HG03460 (cell line): ENCODE results near the gene PKN1.
"Not testable (repeated sequence)": the region's sequence is repeated elsewhere in the genome, so short reads cannot be mapped to it uniquely, and the experiment has no call there.

Experiments
- ATAC-seq: cut with Tn5 transposase; IDR thresholded peaks from one replicate; pipeline ENCODE4 v1.9.1; 2021; ENCODE audit not compliant: unreplicated experiment

Gene PKN1

DNA sequence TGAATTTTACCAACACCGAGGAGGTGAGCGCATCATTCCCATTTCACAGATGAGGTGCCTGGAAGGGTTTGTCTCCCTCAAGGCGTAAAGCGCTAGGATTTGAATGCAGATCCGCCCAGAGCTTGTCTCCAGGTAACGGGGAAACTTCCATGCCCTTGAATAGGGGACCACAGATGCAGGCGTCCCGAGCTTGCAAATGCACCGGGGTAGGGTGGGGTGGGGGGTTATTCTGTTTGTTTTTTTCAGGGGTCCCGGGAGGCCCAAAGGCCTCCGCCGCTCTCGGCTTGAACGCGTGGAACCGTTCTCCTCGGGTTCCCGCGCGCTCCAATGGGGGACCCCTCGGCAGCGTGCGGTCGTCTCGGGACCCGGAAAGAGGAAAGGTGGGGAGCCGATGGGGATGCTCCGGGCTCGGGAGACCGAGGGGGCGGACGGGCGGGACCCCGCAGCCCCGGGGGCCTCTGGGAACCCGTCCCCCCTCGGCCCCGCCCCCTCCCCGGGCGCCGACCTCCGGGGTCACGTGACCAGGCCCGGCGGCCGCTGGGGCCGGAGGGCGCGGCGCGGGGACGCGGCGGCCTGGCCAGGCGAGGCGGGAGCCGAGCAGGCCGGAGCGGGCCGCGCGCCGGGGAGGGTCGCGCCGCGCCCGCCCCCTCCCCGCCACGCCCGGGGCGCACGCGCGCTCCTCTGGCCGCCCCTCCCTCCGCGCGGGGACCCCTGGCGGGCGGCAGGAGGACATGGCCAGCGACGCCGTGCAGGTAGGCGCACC is at the start of gene PKN1:
Gene PKN1 (plus strand): TSS at position 516 of the 763 bp plus-strand sequence. CDS start 216 bp downstream, at position 732.
- ATAC-seq: no peak

DNA sequence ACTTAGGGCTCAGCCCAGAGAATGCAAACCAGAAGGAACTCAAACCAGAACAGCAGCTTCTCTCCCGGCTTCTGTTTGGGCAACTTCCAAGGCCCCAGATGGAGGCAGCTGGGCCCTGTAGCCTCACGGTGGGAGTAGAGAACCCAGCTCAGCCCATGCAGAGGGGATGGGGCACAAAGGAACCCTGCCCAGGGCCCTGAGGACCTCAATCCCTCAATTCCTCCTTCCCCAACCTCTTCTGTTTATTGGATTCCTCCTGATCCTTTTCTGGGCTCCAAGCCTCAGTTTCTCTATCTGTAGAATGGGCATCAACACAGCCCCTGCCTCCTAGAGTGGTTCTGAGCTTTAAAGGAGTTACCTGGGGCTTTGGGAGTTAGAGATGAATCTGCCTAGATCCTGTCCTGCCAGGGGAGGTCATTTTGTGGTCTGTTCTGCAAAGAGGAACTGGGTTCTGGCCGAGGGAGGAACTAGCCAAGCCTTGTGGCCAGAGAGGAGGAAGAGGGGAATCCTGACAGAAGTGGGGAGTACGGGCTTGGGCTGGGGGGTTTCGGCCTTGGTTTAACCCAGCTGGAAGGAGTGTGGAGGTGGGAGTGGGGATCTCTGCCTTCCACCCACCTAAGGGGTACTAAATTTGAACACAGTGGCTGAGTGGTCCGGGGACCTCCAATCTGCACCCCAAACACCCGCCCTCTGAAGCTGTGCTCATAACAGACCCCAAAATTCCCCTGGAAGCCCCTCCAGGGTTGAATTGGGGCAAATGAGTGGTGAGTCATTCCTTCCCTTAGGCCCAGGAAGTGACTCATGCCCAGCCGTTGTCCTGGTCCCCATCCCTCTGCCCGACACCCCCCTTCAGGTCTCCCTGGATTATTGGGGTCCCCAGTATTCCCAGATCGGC is 49.2 kb upstream of the PKN1 start:
- ATAC-seq: peak; percentile 35

DNA sequence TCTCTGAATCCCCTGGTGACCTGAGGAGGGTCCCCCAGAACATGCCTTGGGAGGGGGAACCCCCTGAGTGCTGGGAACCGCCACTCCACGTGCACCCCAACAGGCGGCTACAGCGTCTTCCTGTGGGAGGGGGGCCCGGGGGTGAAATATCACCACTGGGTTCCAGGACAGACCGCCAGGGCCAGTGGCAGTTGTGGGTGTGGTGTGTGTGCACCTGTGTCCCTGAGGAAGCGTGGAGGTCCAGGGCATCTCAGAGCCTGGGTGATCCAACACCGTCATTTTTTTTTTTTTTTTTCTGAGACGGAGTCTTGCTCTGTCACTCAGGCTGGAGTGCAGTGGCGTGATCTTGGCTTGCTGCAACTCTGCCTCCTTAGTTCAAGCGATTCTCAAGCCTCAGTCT is 47.6 kb upstream of the PKN1 start:
- no peak for ATAC-seq

DNA sequence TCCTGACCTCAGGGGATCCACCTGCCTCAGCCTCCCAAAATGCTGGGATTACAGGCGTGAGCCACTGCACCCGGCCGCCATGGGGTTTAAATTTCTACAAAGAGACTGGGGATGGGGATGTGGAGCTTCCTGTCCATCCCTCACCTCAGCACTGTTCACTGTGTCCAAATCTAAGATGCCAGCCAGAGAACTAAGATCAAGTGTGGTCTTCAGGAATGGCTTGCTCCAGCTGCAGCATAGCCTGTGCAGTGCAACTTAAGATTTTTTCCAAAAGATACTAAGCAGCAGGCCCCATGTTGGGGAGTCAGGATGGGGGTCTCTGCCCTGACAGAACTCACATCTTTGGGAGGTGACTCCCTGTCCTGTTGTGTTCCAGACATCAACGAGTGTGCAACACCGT is 42.6 kb upstream of the PKN1 start:
- ATAC-seq: no peak

DNA sequence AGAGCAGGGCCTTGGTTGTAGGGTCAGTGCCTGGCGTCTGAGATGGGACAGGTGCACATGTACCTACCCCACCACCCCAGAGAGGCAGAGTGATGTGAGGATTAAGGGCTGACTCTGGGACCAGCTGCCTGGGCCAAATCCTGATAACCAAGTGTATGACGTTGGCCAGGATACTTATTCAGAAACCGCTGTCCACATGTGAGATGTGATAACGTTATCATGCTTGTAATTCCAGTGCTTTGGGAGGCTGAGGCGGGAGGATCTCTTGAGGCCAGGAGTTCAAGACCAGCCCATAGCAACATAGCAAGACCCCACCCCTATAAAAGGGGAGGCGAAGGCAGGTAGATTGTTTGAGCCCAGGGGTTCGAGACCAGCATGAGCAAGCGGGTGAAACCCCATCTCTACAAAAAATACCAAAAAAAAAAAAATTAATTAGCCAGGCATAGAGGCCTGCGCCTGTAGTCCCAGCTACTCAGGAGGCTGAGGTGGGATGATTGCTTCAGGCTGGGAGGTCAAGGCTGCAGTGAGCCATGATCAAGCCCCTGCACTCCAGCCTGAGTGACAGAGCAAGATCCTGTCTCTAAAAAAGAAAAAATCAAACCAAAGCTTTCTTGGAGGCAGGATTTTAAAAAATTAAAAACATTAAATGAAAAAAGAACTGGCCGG is 41.8 kb upstream of the PKN1 start:
- ATAC-seq: no peak

DNA sequence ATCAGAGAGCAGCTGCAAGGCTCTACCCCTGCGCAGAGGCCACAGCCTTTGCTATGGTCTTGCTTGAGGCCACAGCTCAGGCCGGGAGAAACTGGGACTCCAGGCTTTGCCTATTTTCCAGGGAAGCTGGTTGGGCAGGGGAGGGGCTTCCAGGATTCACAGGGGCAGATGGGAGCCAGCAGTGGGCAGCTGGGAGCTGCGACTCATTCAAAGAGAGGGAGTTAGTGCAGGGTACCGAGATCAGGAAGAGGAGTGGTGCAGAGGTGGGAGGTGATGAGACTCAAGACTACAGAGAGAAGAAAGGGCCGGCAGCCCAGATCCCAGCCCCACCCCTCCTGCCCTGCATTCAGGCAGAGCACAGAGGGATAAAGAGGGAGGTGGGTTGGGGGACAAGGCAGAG is 39.8 kb upstream of the PKN1 start:
- no peak for ATAC-seq

DNA sequence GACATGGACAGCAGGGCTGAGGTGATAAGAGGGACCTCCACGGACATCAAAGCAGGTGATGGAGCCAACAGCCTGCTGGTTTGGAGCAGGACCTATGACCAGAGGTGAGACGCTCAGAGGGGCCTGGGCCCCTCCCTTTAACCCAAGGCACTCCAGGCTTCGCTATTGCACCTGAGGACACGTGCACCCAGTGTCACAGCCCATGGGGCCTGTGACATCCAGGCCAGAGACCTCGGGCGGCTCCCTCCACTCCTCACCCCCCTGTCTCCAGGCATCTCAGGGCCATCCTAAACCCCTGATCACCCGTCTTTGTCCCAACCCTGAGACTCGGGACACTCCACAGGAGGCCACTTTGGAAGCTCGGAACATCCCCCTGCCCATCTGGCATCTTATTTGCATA is 38.9 kb upstream of the PKN1 start:
- no peak for ATAC-seq

DNA sequence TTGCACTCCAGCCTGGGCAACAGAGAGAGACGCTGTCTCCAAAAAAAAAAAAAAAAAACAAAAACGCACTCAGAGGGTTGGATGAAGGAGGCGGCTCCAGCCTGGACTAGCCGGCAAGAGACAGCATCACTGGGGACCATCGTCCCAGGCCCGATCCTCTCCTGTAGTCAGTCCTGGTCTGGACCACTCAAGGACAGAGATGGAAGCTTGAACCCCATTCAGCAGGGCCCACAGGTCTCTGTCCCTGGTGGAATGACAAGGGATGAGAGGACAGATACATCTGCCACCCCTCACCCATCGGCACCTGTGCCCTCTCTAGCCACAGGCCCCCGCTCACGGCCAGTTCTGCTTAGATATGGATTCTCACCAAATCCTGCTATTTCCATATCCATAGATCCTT is 37.8 kb upstream of the PKN1 start:
- ATAC-seq: no peak

DNA sequence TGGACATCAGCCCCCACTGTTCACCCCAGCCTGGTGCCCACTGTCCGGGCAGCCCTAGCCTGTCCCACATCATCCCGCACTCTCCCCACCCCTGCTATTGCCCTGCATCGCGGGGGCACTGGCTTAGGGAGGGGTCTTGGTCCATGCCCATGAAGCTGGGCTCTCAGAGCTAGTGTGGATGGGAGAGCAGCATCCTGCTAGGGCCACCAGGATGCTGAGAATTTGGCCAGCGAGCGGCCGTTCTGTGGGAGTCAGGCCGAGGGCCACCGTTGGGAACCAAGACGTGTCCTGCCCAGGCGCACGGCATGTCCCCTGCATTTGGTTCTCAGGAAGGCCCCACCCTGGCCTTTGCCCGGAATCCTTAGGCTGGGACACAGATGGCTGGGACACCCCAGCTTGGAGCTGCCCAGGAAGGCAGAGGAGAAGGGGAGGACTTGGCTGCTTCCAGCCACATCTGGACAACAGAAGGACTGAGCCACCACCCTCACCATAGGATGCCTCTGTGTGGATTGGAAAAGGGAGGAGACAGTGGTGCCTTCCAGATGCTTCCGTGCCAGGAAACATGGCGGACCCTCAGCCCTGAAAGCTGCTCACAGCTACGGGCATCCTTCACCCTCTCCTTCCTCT is 37.3 kb upstream of the PKN1 start:
- no peak for ATAC-seq

DNA sequence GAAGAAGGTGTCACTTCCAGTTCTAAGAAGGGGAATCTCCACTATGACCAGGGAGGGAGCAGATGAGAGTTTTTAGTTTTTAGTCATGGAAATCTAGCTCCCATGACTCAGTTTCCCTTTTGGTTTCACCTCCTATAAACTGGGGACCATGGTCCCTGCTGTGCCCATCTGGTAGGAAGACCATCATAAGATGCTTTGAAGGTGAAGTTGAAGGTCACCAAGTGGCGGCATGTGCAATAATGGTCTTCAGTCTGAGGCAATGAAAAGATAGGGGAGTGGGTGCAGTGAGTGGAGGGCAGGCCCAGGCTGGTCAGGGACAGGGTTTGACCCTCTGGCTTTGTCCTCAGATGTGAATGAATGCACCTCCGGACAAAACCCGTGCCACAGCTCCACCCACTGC is 36.4 kb upstream of the PKN1 start:
- ATAC-seq: not testable (repeated sequence)

DNA sequence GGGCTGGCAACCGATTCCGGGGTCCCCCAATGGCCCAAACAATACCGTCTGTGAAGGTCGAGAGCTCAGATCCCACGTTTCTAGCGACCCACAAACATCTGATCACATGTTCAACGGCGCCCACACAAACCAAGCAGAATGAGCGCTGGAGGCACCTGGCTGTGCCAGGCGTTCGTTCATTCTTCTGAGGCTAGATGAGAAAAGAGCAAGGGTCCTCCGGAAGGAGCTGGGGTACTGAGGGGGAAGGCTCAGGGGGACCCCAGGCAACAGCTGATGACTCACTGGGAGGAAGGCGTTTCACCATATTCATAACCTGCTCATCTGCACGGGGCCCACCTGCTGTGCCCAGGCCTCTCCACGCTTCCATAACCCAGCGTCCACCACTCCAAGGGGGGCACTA is 35.9 kb upstream of the PKN1 start:
- not testable (repeated sequence) for ATAC-seq

DNA sequence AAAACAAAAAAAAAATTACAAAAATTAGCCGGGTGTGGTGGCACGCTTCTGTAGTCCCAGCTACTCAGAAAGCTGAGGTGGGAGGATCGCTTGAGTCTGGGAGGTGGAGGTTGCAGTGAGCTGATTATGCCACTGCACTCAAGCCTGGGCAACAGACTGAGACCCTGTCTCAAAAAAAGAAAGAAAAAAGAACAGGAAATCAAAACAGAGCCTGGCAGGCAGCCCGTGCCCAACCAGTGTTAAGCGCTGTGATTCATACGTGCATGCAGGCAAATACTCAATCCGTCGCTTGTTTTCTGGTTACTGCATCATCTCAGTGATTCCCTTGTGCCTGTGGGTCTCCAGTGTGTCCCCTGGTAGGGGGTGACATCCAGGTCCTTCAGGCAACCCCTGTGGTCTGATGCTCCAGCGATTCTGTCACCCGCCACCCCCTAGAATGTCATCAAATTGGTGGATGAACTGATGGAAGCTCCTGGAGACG is 32.1 kb upstream of the PKN1 start:
- no peak for ATAC-seq

DNA sequence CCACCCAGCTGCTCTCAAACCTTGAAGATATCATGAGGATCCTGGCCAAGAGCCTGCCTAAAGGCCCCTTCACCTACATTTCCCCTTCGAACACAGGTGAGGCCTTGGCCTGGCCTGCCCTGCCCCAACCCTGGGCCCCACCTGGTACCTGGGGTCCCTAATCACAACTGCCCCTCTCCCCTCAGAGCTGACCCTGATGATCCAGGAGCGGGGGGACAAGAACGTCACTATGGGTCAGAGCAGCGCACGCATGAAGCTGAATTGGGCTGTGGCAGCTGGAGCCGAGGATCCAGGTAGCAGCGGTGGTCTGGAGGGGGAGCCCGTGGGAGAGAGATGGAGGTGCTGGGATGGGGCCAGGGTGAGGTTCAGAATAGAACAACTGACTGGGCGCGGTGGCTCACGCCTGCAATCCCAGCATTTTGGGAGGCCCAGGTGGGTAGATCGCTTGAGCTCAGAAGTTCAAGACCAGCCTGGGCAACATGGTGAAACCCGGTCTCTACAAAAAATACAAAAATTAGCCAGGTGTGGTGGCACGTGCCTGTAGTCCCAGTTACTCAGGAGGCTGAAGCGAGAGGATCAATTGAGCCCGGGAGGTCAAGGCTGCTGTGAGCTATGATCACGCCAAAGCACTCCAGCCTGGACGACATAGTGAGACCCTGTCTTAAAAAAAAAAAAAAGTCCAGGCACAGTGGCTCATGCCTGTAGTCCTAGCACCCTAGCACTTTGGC is 31.5 kb upstream of the PKN1 start:
- ATAC-seq: no peak

DNA sequence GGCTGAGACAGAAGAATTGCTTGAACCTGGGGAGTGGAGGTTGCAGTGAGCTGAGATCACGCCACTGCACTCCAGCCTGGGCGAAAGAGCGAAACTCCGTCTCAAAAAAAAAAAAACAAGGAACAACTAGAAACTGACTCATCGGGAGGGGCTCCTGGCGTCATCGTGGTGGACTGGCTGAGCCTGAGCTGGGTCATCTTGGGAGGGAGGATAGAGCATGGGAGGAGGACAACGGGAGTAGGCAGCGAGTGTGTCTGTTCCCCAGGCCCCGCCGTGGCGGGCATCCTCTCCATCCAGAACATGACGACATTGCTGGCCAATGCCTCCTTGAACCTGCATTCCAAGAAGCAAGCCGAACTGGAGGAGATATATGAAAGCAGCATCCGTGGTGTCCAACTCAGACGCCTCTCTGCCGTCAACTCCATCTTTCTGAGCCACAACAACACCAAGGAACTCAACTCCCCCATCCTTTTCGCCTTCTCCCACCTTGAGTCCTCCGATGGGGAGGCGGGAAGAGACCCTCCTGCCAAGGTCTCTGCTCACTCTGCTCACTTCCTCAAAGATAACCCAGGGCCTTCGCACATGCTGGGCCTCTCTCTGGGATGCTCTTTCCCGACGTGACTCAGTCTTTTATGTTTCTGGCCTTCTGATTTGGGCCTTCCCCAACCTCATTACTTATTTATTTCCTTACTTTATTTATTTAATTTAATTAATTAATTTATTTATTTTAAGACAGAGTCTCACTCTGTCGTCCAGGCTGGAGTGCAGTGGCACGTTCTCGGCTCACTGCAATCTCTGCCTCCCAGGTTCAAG is 30.6 kb upstream of the PKN1 start:
- ATAC-seq: no peak

DNA sequence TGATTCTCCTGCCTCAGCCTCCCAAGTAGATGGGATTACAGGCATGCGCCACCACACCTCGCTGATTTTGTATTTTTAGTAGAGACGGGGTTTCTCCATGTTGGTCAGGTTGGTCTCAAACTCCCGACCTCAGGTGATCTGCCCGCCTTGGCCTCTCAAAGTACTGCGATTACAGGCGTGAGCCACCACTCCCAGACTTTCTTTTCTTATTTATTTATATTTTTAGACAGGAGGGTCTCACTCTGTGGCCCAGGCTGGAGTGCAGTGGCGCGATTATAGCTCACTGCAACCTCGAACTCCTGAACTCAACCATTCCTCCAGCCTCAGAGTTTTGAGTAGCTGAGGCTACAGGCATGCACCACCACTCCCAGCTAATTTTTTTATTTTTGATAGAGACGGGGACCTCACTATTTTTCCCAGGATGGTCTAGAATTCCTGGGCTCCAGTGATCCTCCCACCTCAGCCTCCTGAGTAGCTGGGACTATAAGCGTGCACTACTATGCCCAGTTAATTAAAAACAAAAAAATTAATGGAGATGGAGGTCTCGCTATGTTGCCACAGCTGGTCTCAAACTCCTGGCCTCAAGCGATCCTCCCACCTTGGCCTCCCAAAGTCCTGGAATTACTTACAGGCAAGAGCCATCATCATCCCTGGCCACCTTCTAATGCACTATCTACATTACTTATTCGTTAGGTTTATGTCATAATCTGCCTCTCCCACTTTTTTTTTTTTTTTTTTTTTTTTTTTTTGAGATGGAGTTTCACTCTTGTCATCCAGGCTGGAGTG is 29.8 kb upstream of the PKN1 start:
- not testable (repeated sequence) for ATAC-seq

DNA sequence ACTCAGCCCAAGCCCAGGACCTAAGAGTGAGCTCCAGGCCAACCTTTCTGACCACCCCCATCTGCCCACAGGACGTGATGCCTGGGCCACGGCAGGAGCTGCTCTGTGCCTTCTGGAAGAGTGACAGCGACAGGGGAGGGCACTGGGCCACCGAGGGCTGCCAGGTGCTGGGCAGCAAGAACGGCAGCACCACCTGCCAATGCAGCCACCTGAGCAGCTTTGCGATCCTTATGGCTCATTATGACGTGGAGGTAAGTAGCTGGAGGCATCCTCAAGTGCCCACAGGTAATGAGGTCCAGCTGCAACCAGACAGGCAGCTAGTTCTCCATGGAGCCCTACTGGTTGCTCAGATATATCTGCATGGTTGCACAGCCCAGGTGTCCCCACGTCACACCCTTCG is 28.8 kb upstream of the PKN1 start:
- no peak for ATAC-seq

DNA sequence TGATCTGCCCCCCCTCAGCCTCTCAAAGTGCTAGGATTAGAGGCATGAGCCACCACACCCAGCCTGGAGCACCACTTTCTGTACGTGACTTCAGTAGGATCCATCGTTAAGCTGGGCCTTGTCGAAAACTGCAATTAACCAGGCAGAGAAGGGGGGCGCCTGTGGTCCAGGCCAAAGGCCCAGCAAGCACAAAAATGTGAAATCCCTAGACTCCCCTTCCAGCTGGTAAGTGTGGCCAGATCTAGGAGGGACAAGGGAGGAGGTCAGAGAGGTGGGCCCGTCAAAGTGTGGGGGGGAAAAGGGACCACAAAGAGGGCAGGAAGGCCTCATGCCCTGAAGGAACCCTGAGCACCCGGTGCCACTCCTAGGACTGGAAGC is 27.7 kb upstream of the PKN1 start:
- no peak for ATAC-seq

DNA sequence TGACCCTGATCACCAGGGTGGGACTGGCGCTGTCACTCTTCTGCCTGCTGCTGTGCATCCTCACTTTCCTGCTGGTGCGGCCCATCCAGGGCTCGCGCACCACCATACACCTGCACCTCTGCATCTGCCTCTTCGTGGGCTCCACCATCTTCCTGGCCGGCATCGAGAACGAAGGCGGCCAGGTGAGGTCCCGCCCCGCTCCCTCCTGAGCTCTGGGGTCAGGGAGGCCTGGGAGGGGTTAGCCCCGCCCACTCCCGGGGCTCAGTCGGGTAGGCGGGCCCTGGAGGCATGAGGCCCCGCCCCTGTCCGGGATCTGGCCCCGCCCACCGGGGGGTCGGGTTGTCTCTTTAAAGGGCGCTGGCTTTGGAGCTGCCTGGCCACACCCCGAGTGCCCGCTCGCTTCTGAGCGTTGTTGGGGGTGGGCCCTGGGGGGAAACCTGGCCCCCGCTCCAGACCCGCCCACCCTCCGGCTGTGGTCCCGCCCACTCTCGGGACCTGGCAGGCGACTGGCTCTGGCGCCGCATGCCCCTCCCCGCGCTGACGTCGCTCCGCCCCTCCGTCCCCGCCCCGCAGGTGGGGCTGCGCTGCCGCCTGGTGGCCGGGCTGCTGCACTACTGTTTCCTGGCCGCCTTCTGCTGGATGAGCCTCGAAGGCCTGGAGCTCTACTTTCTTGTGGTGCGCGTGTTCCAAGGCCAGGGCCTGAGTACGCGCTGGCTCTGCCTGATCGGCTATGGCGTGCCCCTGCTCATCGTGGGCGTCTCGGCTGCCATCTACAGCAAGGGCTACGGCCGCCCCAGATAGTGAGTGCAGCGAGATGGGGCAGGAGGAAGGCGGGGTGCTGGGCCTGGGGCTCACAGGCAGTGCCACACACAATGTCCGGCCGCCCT is 27.1 kb upstream of the PKN1 start:
- ATAC-seq: peak; percentile 61
